ENCODE measurements around the gene JAK1. TPM values are rescaled to one million over a fixed set of nuclear protein-coding genes. Genes with fewer than 3 reads are reported as not detected.

Gene JAK1
- total RNA-seq, 1 donor from 2014 or later: 55.8 TPM

- H3K36me3 ChIP-seq (ENCODE audit: control insufficient read depth, insufficient read depth, low read length): peaks cover 16% of the 10 kb centered on the region
Measured at GRCh38 chr1:64854674-64855073, 111.7 kb downstream of the JAK1 start.

GRCh38 chr1:64851664-64852063 is 114.7 kb downstream of the JAK1 start:
- Histone ChIP-seq H3K4me3 (ENCODE audit: low read depth, low read length) (no peak overlapping the region), H3K36me3 (ENCODE audit: control insufficient read depth, insufficient read depth, low read length) (peaks cover 11% of the 10 kb centered on the region)
- TF ChIP-seq CTCF (IDR thresholded peaks at IDR 0.05; ENCODE audit: insufficient read depth, low read length, severe bottlenecking): no peak

More at GRCh38 chr1:64854674-64855073, 111.7 kb downstream of the JAK1 start:
- Histone ChIP-seq H3K27me3 (ENCODE audit: control insufficient read depth, insufficient read depth, low read length) (no peaks in the 10 kb centered on the region), H3K4me3 (ENCODE audit: low read depth, low read length) (no peak overlapping the region)
- TF ChIP-seq CTCF (IDR thresholded peaks at IDR 0.05; ENCODE audit: insufficient read depth, low read length, severe bottlenecking): no peak
- no peak for DNase-seq (ENCODE audit: low read depth)
- no peak for FAIRE-seq

GRCh38 chr1:64850846-64851245 is 115.5 kb downstream of the JAK1 start:
- Histone ChIP-seq H3K4me3 (ENCODE audit: low read depth, low read length) (no peak overlapping the region), H3K27me3 (ENCODE audit: control insufficient read depth, insufficient read depth, low read length) (no peaks in the 10 kb centered on the region), H3K36me3 (ENCODE audit: control insufficient read depth, insufficient read depth, low read length) (peaks cover 9% of the 10 kb centered on the region)
- DNase-seq (ENCODE audit: low read depth) (no peak), FAIRE-seq (no peak)
- no peak for TF ChIP-seq CTCF (IDR thresholded peaks at IDR 0.05; ENCODE audit: insufficient read depth, low read length, severe bottlenecking)

More at GRCh38 chr1:64851664-64852063, 114.7 kb downstream of the JAK1 start:
- DNase-seq (ENCODE audit: low read depth) (no peak), FAIRE-seq (no peak)
- H3K27me3 ChIP-seq (ENCODE audit: control insufficient read depth, insufficient read depth, low read length): no peaks in the 10 kb centered on the region

- H3K27me3 ChIP-seq (ENCODE audit: control insufficient read depth, insufficient read depth, low read length): no peaks in the 10 kb centered on the region
- FAIRE-seq: no peak
- no peak for DNase-seq (ENCODE audit: low read depth)
- H3K36me3 ChIP-seq (ENCODE audit: control insufficient read depth, insufficient read depth, low read length): peaks cover 6% of the 10 kb centered on the region
- TF ChIP-seq CTCF (IDR thresholded peaks at IDR 0.05; ENCODE audit: insufficient read depth, low read length, severe bottlenecking): no peak
- no peak overlapping the region for H3K4me3 ChIP-seq (ENCODE audit: low read depth, low read length)
Measured at GRCh38 chr1:64849942-64850341, 116.4 kb downstream of the JAK1 start.

- Histone ChIP-seq H3K27me3 (ENCODE audit: control insufficient read depth, insufficient read depth, low read length) (no peaks in the 10 kb centered on the region), H3K36me3 (ENCODE audit: control insufficient read depth, insufficient read depth, low read length) (peaks cover 8% of the 10 kb centered on the region), H3K4me3 (ENCODE audit: low read depth, low read length) (no peak overlapping the region)
- FAIRE-seq (no peak), DNase-seq (ENCODE audit: low read depth) (no peak)
- no peak for TF ChIP-seq CTCF (IDR thresholded peaks at IDR 0.05; ENCODE audit: insufficient read depth, low read length, severe bottlenecking)
Measured at GRCh38 chr1:64848803-64849202, 117.5 kb downstream of the JAK1 start.

- FAIRE-seq (peak; percentile 7), DNase-seq (ENCODE audit: low read depth) (no peak)
- TF ChIP-seq CTCF (IDR thresholded peaks at IDR 0.05; ENCODE audit: insufficient read depth, low read length, severe bottlenecking): no peak
- Histone ChIP-seq H3K36me3 (ENCODE audit: control insufficient read depth, insufficient read depth, low read length) (peaks cover 9% of the 10 kb centered on the region), H3K4me3 (ENCODE audit: low read depth, low read length) (no peak overlapping the region), H3K27me3 (ENCODE audit: control insufficient read depth, insufficient read depth, low read length) (no peaks in the 10 kb centered on the region)
Measured at GRCh38 chr1:64848136-64848535, 118.2 kb downstream of the JAK1 start.

Measured in bronchial epithelial cell (primary cell).